Tibial nerve (tissue), 4 donors: ENCODE data around the gene JAZF1.

ENCODE experiments used
- CTCF ChIP-seq, 5 experiments: fragments of 200-600 bp in 3 of 5; fragments of 450-650 bp in 2 of 5; sonication (generic) in 3 of 5; IDR thresholded peaks; one replicate each; pipeline ENCODE4 v1.5.1; 2016 to 2019; ENCODE audit warnings: antibody characterized with exemption in 5 of 5, mild to moderate bottlenecking in 3 of 5, moderate library complexity in 2 of 5
- EP300 ChIP-seq, 2 donors: sonication (generic); formaldehyde crosslinking; IDR thresholded peaks; one replicate each; pipeline ENCODE4 v1.6.1; 2017; ENCODE audit warnings: antibody characterized with exemption in 2 of 2, mild to moderate bottlenecking in 1 of 2
- POLR2A ChIP-seq, 2 donors: fragments of 450-650 bp; IDR thresholded peaks; one replicate each; pipeline ENCODE4 v1.6.1; 2017; ENCODE audit warnings: antibody characterized with exemption in 2 of 2, mild to moderate bottlenecking in 2 of 2, moderate library complexity in 2 of 2

DNA sequence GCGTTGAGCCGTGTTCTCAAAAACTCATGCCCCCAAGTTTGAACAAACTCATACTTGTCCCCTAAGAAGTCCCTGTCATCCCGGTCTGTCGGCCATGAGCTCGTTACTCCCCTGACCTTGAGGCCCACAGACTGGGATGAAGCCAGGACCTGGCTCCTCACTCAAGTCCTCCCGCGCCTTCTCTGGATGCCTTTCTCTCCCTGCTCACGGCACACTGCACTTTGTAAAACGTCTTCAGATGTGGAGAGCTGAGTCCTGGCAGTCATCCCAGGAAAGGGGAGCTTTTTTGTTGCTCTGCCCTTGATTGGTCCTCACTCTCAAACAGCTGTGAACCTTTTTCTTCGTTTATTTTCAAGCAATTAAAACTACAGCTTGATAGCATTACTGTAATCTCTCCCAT is 110.8 kb downstream of the JAZF1 start:
- TF ChIP-seq POLR2A (IDR thresholded peaks at IDR 0.05) = no peak
- TF ChIP-seq EP300 (IDR thresholded peaks at IDR 0.05) = no peak
- no peak for TF ChIP-seq CTCF (IDR thresholded peaks at IDR 0.05)
